Body of pancreas (tissue), 4 donors: ENCODE data around the gene TJP3.

Experiments
- POLR2A ChIP-seq, 3 donors: fragments of 450-650 bp; IDR thresholded peaks; one replicate each; pipeline ENCODE4 v1.6.1; 2016; ENCODE audit warnings: antibody characterized with exemption in 3 of 3, mild to moderate bottlenecking in 2 of 3
- TF ChIP-seq, protein P1 (sequence below), 7 experiments: fragments of 450-650 bp in 4 of 7; fragments of 200-600 bp in 3 of 7; sonication (generic) in 3 of 7; IDR thresholded peaks; one replicate each; pipeline ENCODE4 v1.5.1; 2016 to 2019; ENCODE audit warnings: antibody characterized with exemption in 7 of 7

DNA sequence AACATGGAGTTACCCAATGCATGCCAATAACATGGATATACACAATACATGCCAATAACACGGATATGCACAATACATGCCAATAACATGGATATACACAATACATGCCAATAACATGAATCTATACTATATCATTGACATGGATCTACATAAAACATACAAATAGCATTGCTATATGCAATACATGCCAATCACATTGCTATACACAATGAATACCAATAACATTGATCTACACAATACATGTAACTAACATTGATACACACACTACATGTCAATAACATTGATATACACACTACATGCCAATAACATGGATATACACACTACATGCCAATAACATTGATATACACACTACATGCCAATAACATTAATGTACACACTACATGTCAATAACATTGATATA is 7.0 kb upstream of the TJP3 start:
- TF ChIP-seq POLR2A (IDR thresholded peaks at IDR 0.05) = no peak
- TF ChIP-seq, protein P1, sequence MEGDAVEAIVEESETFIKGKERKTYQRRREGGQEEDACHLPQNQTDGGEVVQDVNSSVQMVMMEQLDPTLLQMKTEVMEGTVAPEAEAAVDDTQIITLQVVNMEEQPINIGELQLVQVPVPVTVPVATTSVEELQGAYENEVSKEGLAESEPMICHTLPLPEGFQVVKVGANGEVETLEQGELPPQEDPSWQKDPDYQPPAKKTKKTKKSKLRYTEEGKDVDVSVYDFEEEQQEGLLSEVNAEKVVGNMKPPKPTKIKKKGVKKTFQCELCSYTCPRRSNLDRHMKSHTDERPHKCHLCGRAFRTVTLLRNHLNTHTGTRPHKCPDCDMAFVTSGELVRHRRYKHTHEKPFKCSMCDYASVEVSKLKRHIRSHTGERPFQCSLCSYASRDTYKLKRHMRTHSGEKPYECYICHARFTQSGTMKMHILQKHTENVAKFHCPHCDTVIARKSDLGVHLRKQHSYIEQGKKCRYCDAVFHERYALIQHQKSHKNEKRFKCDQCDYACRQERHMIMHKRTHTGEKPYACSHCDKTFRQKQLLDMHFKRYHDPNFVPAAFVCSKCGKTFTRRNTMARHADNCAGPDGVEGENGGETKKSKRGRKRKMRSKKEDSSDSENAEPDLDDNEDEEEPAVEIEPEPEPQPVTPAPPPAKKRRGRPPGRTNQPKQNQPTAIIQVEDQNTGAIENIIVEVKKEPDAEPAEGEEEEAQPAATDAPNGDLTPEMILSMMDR (IDR thresholded peaks at IDR 0.05) = no peak
